Measurements from ENCODE around the gene CAPN12. TPM values are rescaled to one million over a fixed set of nuclear protein-coding genes. Genes with fewer than 3 reads are reported as not detected.
A peak's percentile ranks its signal among the peaks of the same experiment; 100 is the strongest.

Gene CAPN12
- total RNA-seq, 1 experiment from 2014 or later: 43.9 TPM

DNA sequence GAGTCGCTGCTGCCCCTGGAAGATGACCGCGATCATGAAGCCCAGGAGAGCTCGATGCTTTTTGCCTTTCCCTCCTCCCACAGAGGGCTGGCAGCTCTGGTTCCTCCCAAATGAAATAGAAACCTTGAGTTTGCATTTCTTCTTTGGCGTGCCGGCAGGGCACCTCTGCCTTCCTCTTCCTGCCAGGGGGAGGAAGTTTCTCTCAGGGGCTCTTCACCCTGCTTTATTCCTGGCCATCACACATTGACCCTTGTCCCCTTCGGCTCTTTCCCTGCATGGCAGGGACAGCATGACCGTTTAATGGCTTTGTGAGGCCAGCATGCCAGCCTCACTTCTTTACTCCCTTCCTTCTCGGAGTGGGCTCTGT lies 49.0 kb downstream of the CAPN12 start:
- Histone ChIP-seq H3K27me3 (ENCODE audit: insufficient read depth, low read depth) (no peaks in the 10 kb centered on the region), H3K4me3 (no peak overlapping the region), H3K79me2 (ENCODE audit: low read depth) (peaks cover 98% of the 10 kb centered on the region), H3K9me2 (ENCODE audit: insufficient read depth) (no peaks in the 10 kb centered on the region), H3K4me2 (no peak overlapping the region), H3K9me3 (ENCODE audit: insufficient read depth, low read depth) (no peaks in the 10 kb centered on the region), H3K36me3 (ENCODE audit: low read depth) (peaks cover 39% of the 10 kb centered on the region), H3K4me1 (replicated peaks; ENCODE audit: insufficient read depth) (peaks cover 48% of the 10 kb centered on the region), H3K27ac (peak overlapping the region; percentile 100), H3F3A (ENCODE audit: insufficient read depth, low read depth) (peaks cover 81% of the 10 kb centered on the region), H4K20me1 (ENCODE audit: insufficient read depth) (peaks cover 25% of the 10 kb centered on the region), H2AFZ (no peak overlapping the region)
- TF ChIP-seq EZH2 (IDR thresholded peaks at IDR 0.05; ENCODE audit: low read depth) (no peak), CTCF (conservative IDR thresholded peaks at IDR 0.05) (no peak)
- intact Hi-C loops (cut with micrococcal nuclease; ENCODE audit: unreplicated experiment): no loop called here
- no TSS peak for BruUV-seq (replicated peaks)
- DNase-seq: no peak
- ChIA-PET POLR2A (ENCODE audit: unreplicated experiment) (no interaction called here), CTCF (no interaction called here)

DNA sequence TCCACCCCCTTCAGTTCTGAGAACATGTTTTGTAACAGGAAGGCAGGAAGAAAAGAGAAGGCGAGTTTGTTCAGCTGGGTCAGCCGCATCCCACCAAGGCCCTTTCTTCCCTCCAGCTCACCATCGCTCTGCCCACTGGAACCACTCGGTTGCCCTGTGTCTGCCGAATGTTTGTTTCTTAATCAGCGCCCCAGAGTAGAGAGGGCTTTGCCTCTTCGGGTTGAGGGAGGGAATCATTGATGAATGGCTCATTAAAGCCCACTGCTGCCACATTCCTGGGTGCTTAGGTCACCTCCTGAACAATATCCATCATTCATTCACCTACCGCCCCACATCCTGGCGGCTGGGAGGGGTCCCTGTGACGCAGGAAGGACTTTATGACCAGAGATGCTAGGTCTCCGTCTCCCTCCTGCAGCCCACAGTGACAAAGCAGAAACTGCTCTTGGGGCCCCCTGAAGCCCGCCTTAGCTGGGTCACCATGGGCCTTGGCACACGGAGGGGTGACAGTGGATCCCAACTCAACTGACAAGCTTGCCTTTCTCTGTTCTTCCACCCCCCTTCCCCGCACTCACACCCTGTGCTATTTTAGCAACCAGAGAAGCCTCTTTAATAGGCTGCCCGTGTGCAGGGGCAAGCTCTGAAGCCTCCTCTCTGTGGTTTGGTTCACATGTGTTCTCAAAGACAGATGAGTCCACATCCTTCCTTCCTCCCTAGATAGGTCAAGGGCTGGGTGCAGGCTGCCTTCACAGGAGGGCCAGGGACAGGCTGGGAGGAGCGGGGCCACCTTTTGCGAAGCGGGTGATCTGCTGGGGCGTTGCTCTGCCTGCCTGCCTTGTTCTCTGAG lies 50.7 kb downstream of the CAPN12 start:
- DNase-seq: peak; percentile 88 to 94
- Histone ChIP-seq H2AFZ (no peak overlapping the region), H3K27ac (peak overlapping the region; percentile 100), H4K20me1 (ENCODE audit: insufficient read depth) (peaks cover 15% of the 10 kb centered on the region; the same call in 1 of the 2 replicates), H3K9me3 (ENCODE audit: insufficient read depth, low read depth) (no peaks in the 10 kb centered on the region), H3F3A (ENCODE audit: insufficient read depth, low read depth) (peaks cover 86% of the 10 kb centered on the region), H3K4me1 (replicated peaks; ENCODE audit: insufficient read depth) (peaks cover 65% of the 10 kb centered on the region), H3K4me3 (peak overlapping the region; percentile 49; the same call in 1 of the 2 replicates), H3K79me2 (ENCODE audit: low read depth) (peaks cover 100% of the 10 kb centered on the region), H3K9me2 (ENCODE audit: insufficient read depth) (no peaks in the 10 kb centered on the region), H3K36me3 (ENCODE audit: low read depth) (peaks cover 49% of the 10 kb centered on the region), H3K4me2 (peak overlapping the region; percentile 76), H3K27me3 (ENCODE audit: insufficient read depth, low read depth) (no peaks in the 10 kb centered on the region)
- ChIA-PET POLR2A (ENCODE audit: unreplicated experiment) (interaction anchor here (0.6 to 2.5 kb wide), 9 partner anchors 10 to 584 kb away, joined by 3 to 36 read pairs (median 4); partner anchors contain the start of gene EIF3K), CTCF (interaction anchor here (0.5 to 0.6 kb wide), 2 partner anchors 12 to 137 kb away, joined by 3 read pairs; no protein-coding TSS in a partner anchor)
- BruUV-seq (replicated peaks): no TSS peak
- intact Hi-C loops (cut with micrococcal nuclease; ENCODE audit: unreplicated experiment): loop anchor here (1.0 kb wide), 5 partner anchors 10 to 56 kb away; no protein-coding TSS in a partner anchor
- TF ChIP-seq CTCF (conservative IDR thresholded peaks at IDR 0.05) (no peak), EZH2 (IDR thresholded peaks at IDR 0.05; ENCODE audit: low read depth) (no peak)

DNA sequence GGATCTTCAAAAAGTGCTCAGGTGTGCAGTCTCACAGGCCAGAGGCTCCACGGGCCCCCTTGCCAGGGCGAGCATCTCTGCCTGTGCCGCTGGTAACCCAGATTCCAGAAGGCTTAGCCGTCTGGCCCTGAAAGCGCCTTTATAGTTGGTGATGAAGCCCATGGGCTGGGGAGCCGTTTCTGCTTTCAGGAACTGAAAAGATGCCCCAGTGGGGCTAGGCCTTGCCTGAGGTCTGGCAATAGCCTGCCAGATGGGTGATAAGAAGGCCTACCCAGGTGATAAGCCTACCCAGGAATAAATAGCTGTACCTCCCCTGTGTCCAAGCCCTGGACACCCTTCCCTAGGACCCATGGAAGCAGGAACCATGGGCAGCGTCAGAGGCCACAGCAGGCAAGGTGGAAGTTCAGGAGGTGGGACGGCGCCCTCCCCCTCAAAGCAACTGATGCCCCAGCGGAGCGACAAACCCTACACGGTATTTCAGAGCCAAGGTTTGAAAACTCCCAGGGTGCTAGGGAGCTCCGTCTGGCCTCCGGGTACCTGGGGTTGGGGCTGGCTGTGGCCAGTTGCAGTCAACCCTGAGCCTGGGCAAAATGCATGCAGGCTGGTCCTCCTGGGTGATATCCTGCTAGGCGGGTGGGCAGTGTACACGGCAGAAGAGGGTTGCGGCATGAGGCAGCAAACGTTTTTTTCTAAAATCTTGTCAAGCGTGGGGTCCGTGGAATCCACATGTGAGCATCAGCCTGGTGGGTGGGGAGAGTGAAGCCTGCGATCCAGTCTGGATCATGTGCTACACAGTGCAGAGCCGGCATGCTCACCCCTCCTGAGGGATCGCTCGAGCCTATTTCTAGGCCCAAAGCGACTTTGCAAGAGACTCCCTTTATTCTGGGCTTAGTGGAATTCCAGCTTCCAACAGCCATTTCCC lies 51.6 kb downstream of the CAPN12 start:
- H3K4me2 ChIP-seq: peak overlapping the region; percentile 76
- H3K9me3 ChIP-seq (ENCODE audit: insufficient read depth, low read depth): no peaks in the 10 kb centered on the region
- H3K9me2 ChIP-seq (ENCODE audit: insufficient read depth): no peaks in the 10 kb centered on the region
- H4K20me1 ChIP-seq (ENCODE audit: insufficient read depth): peaks cover 12% of the 10 kb centered on the region; the same call in 1 of the 2 replicates
- H2AFZ ChIP-seq: no peak overlapping the region
- H3F3A ChIP-seq (ENCODE audit: insufficient read depth, low read depth): peaks cover 91% of the 10 kb centered on the region
- H3K27ac ChIP-seq: peak overlapping the region; percentile 100
- TSS peak; percentile 82 for BruUV-seq (replicated peaks)
- ChIA-PET POLR2A (ENCODE audit: unreplicated experiment) (interaction anchor here (0.5 to 2.5 kb wide), 14 partner anchors 9 to 585 kb away, joined by 3 to 36 read pairs (median 5); partner anchors contain the start of gene EIF3K), CTCF (interaction anchor here (0.6 to 1.1 kb wide), 2 partner anchors 32 to 58 kb away, joined by 3 to 15 read pairs; no protein-coding TSS in a partner anchor)
- H3K27me3 ChIP-seq (ENCODE audit: insufficient read depth, low read depth): no peaks in the 10 kb centered on the region
- peaks cover 51% of the 10 kb centered on the region for H3K36me3 ChIP-seq (ENCODE audit: low read depth)
- peaks cover 100% of the 10 kb centered on the region for H3K79me2 ChIP-seq (ENCODE audit: low read depth)
- TF ChIP-seq CTCF (conservative IDR thresholded peaks at IDR 0.05) (no peak), EZH2 (IDR thresholded peaks at IDR 0.05; ENCODE audit: low read depth) (no peak)
- H3K4me1 ChIP-seq (replicated peaks; ENCODE audit: insufficient read depth): peaks cover 74% of the 10 kb centered on the region
- intact Hi-C loops (cut with micrococcal nuclease; ENCODE audit: unreplicated experiment): loop anchor here (1.0 kb wide), 6 partner anchors 9 to 55 kb away; no protein-coding TSS in a partner anchor
- DNase-seq: peak in 1 of 2 experiments; percentile 27
- peak overlapping the region; percentile 49; the same call in 1 of the 2 replicates for H3K4me3 ChIP-seq

Data from PC-9 (cell line).